GM03348 (cell line): ENCODE measurements around the gene TMEM272.
A peak's percentile ranks its signal among the peaks of the same experiment; 100 is the strongest.

ENCODE experiments used
- DNase-seq: peaks from one replicate; pipeline ENCODE4 v3.0.0; 2012; ENCODE audit warnings: low spot score

TMEM272 gene

DNA sequence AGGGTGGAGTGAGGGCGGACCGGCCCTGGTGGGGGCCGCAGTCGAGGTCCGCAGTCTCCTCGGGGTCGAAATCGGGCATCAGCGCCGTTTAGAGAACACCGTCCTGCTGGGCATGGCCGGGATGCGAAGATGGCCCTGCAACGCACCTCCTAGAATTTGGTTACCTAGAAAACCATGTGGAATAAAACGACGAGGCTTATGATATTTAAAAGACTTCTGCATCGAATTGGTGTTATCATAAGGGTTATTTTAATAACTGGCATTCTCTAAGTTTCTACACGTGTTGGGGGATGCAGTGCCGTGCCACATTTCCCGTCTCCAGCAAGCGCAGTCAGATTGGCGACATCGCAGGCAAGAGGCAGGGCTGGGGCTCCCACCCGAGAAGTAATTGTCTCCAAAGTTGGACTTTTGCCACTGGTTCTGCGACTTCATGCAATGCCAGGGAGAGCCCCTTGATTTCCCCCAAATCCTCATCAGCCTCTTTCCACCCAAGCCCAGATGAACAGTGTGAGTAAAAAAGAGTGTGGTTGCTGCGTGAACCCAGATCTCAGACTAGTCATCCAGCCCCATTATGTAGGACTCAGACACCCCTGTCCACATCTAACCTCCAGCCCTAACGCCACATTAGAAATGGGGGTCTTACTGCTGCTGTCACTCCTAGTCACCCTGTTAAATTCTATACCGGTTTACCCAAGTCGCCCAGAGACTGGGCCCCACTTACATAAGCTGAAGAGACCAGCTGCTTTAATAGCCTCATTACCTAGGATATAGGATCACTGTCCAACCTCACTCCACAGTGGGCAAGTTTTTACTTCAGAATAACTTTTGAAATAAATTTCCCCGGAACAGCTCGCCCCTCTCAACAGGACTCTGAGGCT is 40.4 kb downstream of the TMEM272 start:
- no peak for DNase-seq

DNA sequence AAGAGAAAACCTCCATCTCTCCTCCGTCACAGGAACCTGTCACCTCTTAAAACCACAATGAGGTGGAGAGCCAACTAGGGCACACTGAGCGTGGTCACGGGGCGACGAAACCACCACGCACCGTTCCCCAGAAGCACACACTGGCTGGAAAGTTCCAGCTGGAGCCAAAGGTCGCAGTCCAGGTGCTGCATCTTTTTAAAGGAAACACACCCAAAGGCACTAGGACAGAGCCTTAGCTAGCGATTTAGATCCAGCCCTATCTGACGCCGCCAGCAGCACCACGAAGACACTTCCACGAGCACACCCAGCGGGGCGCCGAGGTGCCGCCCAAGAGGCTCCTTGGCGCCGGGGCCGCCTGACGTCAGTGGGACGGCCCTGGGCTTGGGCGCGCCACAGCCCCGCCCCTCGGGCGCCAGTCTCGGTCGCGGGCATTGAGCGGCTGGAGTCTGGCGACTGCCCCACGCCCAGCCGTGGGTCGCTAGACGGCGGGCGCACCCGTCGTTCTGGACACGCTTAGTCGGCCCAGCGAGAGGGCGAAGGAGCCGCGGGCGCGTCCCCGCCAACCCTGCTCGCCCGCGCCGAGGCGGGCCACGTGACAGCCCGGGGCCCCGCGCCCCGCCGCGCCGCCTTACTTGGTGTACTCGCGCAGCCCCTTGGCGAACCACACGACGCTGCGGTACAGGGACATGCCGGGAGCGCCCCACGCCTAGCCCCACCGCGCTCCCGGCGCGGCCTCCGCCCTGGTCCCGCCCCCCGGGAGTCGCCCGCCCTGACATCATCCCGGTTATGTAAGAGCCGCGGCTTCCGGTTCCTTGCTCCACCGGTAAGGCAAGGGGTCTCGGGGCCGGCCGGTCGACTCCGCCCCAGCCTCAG is 41.3 kb downstream of the TMEM272 start, which contains the start of gene DHRS12:
Gene DHRS12, minus strand, starts transcription at position 742 of the 873 bp plus-strand sequence. CDS start 4,504 bp downstream, outside the sequence.
- peak; percentile 96 for DNase-seq

DNA sequence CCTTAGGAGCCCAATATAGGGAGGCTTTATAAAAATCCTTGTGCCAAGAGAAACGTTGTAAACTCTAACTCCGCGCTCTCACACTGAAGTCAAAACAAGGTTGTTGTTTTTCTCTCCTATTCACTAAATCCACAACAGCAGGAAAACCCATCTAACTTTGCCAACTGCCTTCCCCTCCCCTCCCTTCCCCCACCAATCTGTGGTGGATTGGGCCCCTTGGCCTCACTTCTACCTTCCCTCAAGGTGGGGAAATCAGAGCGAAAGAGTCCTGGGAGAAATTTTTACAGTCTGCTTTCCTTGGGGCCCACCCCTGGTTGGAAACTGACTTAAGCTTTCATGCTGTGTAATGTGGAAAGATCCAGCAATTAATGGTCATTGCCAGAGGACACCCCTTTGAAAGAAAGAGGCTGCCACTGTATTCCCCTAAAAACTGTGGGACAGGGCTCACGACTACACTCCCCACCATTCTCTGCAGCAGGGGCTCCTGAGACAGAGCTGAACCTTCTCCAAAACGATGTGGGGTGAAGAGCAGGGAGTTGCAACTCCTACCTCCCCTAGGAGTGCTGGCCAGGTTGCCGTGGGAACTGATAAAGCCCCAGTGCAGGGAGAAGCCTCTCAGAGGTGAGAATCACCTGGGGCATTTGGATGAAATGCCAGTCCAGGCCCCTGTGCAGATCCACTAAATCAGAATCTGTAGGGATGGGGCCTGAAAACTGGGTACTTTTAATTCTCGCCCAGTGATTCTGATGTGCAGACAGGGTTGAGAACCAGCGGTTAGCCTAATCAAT is 42.2 kb downstream of the TMEM272 start:
- DNase-seq = no peak

DNA sequence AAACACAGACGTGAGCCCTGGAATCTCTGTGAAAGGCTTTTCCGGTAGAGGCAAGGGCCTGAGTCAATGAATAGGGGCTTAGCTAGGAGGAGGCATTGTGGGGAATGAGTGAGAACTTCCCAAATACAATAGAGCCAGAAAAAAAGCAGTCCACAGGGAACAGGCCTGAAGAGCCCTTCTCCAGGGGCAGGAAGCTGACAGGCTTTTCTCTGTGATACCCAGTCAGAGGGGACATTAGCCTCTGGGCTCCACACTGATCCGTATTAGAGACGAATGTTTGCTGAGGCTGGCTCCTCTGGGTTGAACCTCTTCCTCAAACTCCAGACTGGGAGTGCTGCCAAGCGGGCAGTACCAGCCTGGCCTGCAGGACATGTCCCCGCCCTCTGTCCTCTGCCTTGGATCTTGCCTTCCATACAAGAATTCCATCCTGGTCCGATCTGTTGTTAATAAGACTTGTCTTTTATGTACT is 43.3 kb downstream of the TMEM272 start:
- peak; percentile 18 for DNase-seq

DNA sequence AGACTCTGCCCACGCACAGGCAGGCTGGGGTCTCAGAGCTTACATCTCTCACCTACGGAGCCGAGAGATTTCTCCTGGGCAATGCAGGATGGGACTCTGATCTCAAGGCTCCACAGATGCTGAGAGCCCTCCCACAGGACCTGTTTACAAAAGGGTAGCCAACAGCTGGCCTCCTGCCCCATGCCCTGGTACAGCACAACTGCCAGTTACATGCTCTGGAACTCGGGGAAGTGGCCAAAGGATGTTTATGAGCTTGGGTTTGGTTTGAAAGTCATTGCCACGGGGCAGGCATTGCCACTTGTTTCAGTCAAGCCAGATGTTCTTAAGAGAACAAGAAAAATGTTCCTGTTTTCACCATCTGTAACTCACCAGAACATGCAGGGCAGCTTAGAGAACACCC is 44.5 kb downstream of the TMEM272 start:
- no peak for DNase-seq

DNA sequence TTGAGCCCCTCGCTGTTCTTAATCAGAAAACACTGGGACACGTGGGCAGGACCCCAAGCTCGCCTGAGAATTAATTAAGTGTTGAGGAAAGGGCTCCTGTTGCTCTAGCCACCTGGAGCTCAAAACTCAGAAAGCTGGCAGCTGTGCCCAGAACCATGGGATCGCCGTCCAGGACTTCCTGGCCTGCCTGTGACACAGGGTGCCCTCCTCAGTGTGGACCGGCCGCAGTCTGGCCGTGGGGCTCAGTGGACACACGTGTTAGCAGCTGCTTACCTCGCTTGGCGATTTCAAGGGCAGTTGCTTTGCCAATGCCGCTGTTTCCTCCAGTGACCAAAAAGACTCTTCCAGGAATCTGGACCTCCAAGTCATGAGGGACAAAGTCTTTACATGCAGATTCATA is 45.7 kb downstream of the TMEM272 start:
- no peak for DNase-seq

DNA sequence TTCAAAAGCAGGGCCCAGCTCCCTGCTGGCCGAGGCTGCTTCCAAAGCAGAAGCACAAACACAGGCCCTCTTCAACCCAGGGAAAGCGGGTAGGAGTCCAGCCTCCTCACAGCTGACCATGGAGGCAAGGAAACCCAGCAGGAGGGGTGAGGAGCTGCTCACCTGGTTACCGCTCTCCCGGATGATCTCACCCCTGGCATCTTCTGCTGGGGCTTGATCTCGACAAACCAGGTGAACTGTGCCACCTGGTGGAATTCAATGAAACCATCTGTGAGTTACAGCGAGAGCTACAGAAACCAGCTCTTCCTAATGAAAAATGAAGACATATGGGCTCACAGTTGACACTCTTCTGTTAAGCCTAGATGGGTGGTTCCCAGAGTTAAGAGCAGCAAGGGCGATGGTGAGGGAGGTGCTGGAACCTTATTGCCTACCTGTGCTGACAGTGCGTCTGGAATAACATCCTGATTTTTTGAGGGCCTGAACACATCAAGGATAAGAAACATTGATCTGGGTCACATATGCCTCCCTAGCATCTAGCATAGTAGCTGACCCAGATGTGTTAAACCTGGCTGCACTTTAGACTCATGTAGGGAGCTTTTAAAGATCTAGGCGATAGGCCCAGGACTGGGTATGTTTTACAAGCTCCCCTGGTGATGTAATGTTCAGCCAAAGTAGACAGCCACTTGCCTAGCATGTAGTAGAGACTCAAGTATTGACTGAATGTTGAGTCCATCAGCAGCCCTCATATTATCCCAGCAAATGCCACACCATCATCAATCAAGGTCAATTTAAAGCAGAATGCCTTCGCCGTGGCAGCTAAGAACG is 47.1 kb downstream of the TMEM272 start:
- peak; percentile 13 for DNase-seq

DNA sequence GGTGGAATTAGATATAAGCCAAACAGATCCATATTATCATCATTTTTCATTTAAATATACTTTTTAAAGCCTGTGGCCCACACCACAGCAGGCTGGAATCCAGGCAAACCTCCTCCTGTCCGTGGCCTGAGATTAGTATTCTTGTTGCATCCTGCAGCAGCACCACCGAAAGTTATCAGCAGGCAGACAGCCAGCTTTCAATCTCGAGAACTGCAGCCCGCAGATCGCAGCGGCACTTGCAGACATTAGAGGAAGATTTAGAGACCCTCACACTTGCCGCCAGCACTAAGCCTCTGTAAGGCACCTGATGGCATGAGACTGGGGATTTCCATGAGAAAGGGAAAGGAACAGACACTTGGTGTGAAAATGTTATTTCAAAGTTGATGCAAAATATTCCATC is 48.4 kb downstream of the TMEM272 start:
- DNase-seq = no peak

DNA sequence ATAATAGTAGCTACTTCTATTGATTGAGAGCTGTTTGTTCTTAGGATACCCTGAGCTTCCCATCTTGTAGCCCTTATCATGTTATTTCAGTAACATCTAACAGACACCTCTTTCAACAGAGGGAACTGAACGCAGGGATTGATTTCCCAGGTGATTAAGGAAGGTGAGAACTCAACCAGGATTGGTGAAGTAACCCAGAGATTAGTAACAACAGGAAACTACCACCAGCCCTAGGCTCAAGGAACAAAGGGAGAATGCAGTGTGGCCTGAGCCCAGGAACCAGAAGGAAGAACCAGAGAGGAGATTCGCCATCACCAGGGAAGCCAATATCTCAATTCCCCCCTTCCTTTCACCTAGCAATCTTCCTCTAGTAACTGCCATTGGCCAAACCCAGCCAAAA is 49.6 kb downstream of the TMEM272 start:
- DNase-seq = no peak

DNA sequence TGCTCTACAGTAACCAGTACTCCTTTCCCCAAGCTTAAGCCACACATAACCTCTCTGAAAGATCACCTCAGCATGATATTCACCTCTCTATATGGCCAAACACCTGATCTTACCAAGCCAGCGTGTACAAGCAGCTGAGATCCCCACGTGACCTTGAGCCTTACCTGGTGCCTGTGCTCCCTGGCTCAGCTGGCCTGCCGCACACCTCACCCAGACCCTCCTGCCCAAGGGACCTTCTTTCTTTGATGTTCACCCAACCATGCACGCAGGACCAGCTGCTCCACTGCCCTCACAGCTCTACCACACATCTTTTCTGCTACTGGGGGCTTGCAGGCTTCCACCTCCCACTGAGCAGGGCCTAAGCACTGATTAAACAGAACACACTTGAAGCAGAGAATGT is 50.0 kb downstream of the TMEM272 start:
- no peak for DNase-seq

DNA sequence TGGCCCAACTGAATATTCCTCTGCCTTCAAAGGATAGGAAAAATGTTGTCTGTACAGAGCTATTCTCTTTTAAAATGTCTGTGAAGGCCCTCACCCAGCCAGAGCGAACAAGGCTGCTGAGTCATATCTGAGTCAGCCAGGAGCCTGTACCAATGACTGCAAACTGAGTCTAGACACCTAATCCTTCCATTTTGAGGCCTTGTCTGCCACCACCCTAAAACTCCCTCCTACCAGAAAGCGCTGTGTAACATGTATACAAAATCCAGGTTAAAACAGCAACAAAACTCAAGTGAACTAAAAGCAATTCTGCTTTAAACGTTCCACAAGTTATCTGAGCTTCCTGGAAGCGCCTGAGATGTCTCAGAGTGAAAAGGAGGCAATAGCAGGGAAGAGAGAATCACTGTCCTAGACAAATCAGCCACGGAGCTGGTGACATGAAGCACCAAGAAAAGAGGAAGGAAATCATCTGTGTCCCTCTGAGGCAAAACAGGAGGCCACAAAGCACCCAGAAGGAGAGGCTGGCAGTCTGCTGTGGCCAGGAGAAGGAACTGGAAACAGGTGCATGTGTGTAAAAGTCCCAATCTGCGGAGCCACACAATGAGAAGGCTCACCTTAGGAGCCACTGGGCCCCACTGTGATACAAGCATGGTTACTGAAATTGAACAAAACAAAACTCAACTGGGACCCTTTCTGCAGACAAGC is 51.3 kb downstream of the TMEM272 start:
- DNase-seq = peak; percentile 62

DNA sequence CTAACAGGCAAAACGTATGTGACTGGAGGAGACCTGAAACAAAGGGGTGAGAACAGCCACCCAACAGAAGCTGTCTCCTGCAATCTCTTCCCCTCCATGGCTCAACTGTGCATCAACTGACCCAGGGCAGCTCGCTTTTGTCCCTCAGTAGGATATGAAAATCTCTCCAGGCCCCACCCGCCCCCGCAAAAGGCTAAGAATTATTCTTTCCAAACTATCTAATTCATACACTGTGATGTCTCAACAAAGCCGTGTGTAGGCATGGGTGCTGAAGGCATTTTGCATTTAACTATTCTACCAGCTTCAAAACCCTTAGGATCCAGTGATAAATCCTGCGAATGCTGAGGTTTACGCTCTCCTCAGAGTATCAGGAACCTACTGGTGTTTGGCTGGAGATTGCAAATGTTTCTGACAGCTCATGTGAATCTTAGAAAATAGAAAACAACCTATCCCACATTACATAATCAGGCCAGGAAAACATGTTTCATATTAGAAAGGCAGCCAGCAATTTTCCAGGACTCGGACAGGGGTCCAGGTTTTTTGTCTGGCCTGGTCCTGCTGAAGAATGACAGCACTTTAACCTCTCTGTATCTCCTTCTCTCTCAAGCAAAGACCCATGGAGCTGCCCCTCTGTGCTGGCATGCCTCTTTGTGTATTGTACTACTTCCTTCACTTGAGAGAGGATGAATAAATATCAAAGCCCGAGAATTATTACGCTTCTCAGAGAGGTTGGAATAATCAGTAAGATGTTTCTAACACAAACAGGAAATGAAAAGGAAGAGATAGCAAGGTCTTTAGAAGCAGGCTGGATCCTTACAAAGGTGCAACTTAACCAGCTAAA is 58.3 kb downstream of the TMEM272 start:
- no peak for DNase-seq

DNA sequence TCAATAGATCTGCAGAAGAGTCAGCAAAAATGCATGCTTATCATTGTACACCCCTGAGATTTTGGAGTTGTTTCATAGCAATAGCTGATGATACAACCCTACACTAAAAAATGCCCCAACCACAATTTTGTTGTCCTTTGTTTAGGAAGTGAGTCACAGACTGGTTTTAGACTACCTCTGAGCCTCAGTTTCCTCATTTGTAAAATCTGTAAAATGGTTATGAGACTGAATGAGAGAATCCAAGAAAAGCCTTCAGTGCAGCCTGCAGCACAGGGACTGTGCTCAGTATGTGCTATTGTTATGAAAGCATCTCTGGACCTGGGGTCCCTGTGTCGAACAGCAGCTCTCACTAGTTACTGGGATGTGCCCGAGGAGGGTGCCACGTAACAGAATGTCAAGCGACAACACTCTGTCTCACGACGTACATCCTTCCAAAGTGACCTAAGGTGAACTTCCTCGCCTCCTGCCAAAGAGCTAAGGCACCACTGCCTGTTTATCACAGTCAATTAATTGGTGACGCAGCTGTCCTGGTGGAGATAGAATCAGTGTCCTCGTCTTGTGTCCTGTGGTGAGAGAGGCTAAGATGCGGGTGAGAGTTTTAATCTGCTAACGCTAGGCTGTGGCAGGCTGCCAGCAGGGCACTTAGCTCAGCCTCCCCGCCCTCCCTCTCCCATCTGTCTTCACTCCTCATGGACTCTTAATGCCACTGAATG is 59.1 kb downstream of the TMEM272 start:
- peak; percentile 36 for DNase-seq

DNA sequence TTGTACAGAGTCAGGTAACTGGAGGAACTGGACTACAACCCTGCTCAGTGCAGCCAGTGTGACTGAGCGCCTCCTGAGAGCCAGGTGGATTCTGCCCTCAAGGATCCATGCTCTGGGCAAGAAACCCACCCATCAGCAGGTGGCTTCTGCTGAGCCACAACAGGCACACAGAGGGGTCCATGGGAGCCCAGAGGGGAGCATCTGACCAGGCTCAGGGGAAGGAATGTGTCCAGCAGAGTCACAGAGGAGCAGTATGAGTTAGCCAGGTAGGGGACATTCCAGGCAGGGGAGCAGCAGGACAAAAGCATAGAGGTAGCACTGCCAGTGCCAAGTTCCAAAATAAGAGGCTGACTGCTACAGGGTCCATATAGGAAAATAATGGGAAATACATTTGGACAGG is 60.9 kb downstream of the TMEM272 start:
- no peak for DNase-seq

DNA sequence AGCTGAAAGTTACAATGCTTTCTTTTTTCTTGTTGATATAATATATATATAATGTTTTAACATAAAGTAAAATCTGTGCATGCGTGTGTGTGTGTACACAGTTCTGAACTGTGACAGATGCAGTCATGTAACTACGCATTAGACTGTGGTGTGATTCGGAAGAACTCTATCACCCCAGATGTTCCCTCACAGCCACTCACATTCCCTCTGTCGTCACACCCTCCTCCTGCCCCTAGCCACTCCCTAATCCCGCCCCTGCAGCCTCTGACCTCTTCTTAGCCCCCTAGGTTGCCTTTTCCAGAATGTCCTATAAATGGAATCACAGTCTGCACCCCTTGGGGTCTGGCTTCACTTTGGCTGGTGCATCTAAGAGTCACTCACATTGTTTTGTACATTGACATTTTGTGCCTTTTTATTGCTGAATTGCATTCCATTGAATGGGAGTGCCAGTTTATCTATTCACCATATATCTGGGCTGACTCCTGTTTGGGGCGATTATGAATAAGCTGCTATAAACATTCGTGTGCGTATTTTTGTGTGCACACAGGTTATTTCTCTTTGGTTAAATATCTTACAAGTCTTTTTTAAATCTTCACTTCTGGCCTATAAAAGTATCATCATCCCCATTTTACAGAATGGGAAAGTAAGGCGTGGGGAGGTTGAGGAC is 61.4 kb downstream of the TMEM272 start:
- no peak for DNase-seq

DNA sequence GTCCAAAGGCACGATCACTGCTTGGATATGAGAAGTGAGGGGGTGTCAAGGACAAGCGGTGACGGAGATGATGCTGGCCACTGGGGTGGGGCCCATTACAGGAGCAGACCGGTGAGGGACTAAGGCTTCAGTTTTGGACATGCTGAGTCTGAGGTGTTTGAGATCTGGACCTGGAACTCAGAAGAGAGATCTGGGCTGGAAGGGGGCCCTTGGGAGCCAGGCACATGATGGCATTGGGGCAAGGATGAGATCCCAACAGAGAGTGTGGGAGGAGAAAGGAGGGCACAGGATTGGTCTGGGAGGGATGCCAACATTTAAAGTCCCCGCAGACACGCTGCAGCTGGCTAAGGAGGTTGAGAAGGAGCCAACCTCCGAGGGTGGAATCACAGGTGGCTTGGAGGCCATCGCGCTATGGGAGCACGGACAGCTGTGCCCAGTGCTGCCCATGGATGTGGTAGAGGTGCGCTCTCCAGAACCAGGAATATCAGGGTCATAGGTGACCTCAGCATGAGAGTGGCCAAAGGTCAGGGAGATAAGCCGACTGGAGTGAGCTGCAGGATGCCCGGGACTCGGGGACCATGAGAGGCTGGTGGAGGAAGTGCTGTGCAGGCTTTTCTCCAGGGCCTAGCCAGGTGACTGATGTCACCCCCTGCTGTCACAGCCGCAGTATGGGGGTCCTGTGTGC is 62.8 kb downstream of the TMEM272 start:
- no peak for DNase-seq

DNA sequence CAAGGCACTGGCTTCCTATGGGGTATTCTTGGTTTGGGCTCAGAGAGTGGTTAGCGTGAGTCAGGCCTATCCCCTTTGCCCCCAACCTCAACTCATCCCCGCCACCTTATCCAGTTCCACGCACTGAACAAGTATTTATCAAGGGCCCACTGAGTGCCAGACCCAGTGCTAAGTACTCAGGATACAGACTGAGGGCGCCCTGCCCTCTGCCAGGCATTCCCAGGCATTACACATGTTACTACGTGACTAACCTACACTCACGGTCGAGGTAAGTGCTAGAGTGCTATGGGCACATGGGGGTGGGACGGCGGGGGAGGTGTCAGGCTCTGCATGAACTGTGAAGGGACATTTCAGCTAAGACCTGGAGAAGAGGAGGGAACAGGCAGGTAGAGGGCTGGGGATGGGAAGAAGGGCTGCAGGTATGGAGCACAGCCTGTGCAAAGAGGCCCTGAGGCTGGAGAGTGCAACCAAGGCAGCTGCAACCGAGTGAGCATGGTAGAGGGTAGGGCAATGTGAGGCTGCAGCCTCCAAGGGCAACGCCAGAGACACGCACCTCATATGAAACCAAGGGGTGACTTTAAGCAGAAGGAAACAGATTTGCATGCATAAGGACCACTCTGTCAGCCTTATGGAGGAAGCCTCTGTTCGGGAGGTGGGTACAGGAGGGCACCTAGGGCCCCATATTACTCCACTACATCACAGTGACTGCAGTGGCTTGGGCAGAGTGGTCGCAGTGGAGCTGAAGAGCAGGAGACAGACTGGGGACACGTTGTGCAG is 63.5 kb downstream of the TMEM272 start:
- no peak for DNase-seq
